HFFc6 (cell line): ENCODE data around the gene ATXN7. TPM values are rescaled to one million over a fixed set of nuclear protein-coding genes. Genes with fewer than 3 reads are reported as not detected.
A peak's percentile ranks its signal among the peaks of the same experiment; 100 is the strongest.

Experiments used
- DNase-seq: peaks from one replicate; pipeline ENCODE4 v3.0.0-alpha.2; 2018
- H3K27ac Mint-ChIP-seq: 2 replicates; pipeline ENCODE4 v1.8.0; 2020; ENCODE audit warnings: mild to moderate bottlenecking, mixed read lengths
- H3K27me3 Mint-ChIP-seq: 2 replicates; pipeline ENCODE4 v1.8.0; 2021; ENCODE audit warnings: mild to moderate bottlenecking, moderate library complexity, mixed read lengths; ENCODE audit not compliant: insufficient read depth
- H3K36me3 Mint-ChIP-seq: 2 replicates; pipeline ENCODE4 v1.8.0; 2021; ENCODE audit warnings: low read depth, mixed read lengths
- H3K4me1 Mint-ChIP-seq: 2 replicates; pipeline ENCODE4 v1.8.0; 2020; ENCODE audit warnings: low read depth, mixed read lengths
- H3K4me3 Mint-ChIP-seq: 2 replicates; pipeline ENCODE4 v1.8.0; 2020; ENCODE audit warnings: mild to moderate bottlenecking, moderate library complexity, mixed read lengths
- H3K9me3 Mint-ChIP-seq: 2 replicates; pipeline ENCODE4 v1.8.0; 2020; ENCODE audit warnings: mild to moderate bottlenecking, mixed read lengths
- CTCF ChIP-seq: fragments of 200-600 bp; sonication (generic); IDR thresholded peaks from 2 replicates; pipeline ENCODE4 v1.5.0; 2021; ENCODE audit warnings: antibody characterized with exemption, mild to moderate bottlenecking
- total RNA-seq, 6 experiments: library from RNA; stranded (reverse); fragmentation: NEBNext Ultra II Directional; extraction: Animal tissue kit (Norgen Biotek cat#: 25700); gene quantifications; 2 replicates in 1 of 6; 3 replicates in 5 of 6; pipeline ENCODE4 v1.2.3, GENCODE V29; 2021

The ATXN7 gene
- total RNA-seq, 6 experiments from 2014 or later: 11.5 to 18.4 (median 15.2) TPM

- H3K27me3 Mint-ChIP-seq: no peaks in the 10 kb centered on the region; the same call in none of the 2 replicates
- peak overlapping the region; percentile 95 for H3K4me3 Mint-ChIP-seq
- peaks cover 28% of the 10 kb centered on the region for H3K36me3 Mint-ChIP-seq
- no peaks in the 10 kb centered on the region for H3K9me3 Mint-ChIP-seq
- H3K27ac Mint-ChIP-seq: peak overlapping the region; percentile 93
- TF ChIP-seq CTCF: no peak
- DNase-seq: no peak
- H3K4me1 Mint-ChIP-seq: peaks cover 39% of the 10 kb centered on the region
Measured at GRCh38 chr3:64022451-64023186, 159.0 kb downstream of the ATXN7 start.

- H3K4me3 Mint-ChIP-seq: peak within 1 kb of the TSS; percentile 95
- H3K36me3 Mint-ChIP-seq: peaks cover 24% of the 10 kb centered on the region
- peak; percentile 80 for DNase-seq
- peak; percentile 100 for TF ChIP-seq CTCF
- H3K27me3 Mint-ChIP-seq: peaks cover 3% of the 10 kb centered on the region
- H3K27ac Mint-ChIP-seq: peak within 1 kb of the TSS; percentile 93
- H3K9me3 Mint-ChIP-seq: no peaks in the 10 kb centered on the region
- H3K4me1 Mint-ChIP-seq: peaks cover 32% of the 10 kb centered on the region
Measured at GRCh38 chr3:64023187-64023860, 159.7 kb downstream of the ATXN7 start, which contains the start of gene PSMD6. PSMD6 (minus strand) TSS chr3:64023494; CDS start chr3:64023419, 75 bp downstream.

GRCh38 chr3:64023861-64024223 is 160.2 kb downstream of the ATXN7 start:
- no peaks in the 10 kb centered on the region for H3K9me3 Mint-ChIP-seq
- H3K27ac Mint-ChIP-seq: peak overlapping the region; percentile 93
- H3K4me3 Mint-ChIP-seq: peak overlapping the region; percentile 95
- peaks cover 6% of the 10 kb centered on the region for H3K27me3 Mint-ChIP-seq
- no peak for DNase-seq
- H3K36me3 Mint-ChIP-seq: peaks cover 19% of the 10 kb centered on the region
- peaks cover 30% of the 10 kb centered on the region for H3K4me1 Mint-ChIP-seq
- no peak for TF ChIP-seq CTCF

GRCh38 chr3:64026346-64026745 is 162.7 kb downstream of the ATXN7 start:
- H3K27ac Mint-ChIP-seq: no peak overlapping the region
- H3K36me3 Mint-ChIP-seq: peaks cover 11% of the 10 kb centered on the region
- H3K9me3 Mint-ChIP-seq: no peaks in the 10 kb centered on the region

GRCh38 chr3:64027658-64028057 is 164.0 kb downstream of the ATXN7 start:
- Mint-ChIP-seq H3K36me3 (peaks cover under 1% of the 10 kb centered on the region; the same call in 1 of the 2 replicates), H3K27me3 (peaks cover 9% of the 10 kb centered on the region), H3K9me3 (no peaks in the 10 kb centered on the region), H3K4me3 (no peak overlapping the region), H3K4me1 (peaks cover 29% of the 10 kb centered on the region), H3K27ac (no peak overlapping the region)
- TF ChIP-seq CTCF: no peak
- no peak for DNase-seq

More at GRCh38 chr3:64026346-64026745, 162.7 kb downstream of the ATXN7 start:
- H3K4me1 Mint-ChIP-seq: peaks cover 28% of the 10 kb centered on the region
- no peak for TF ChIP-seq CTCF
- no peak for DNase-seq
- H3K4me3 Mint-ChIP-seq: no peak overlapping the region
- peaks cover 9% of the 10 kb centered on the region for H3K27me3 Mint-ChIP-seq
